Mesenchymal stem cell (in vitro differentiated cells and primary cell): ENCODE measurements around the gene LRRC4B.

Source experiments
- DNase-seq: peaks from one replicate; pipeline ENCODE4 v3.0.0-alpha.2; 2013
- H2AFZ ChIP-seq: one replicate; pipeline ENCODE4 v1.6.1; 2013; ENCODE audit warnings: low read depth, mild to moderate bottlenecking, control low read depth, inconsistent platforms, low read length, moderate library complexity
- H2AK5ac ChIP-seq: 2 replicates; pipeline ENCODE4 v1.6.1; 2013; ENCODE audit warnings: low read length, moderate library complexity, mild to moderate bottlenecking, inconsistent platforms; ENCODE audit not compliant: severe bottlenecking
- H2BK120ac ChIP-seq: one replicate; pipeline ENCODE4 v1.6.1; 2013; ENCODE audit warnings: low read depth, mild to moderate bottlenecking, inconsistent platforms, low read length, moderate library complexity
- H2BK12ac ChIP-seq, 2 experiments: one replicate each; pipeline ENCODE4 v1.6.1; 2013; ENCODE audit warnings: inconsistent platforms in 2 of 2, low read length in 2 of 2, mild to moderate bottlenecking in 2 of 2, moderate library complexity in 2 of 2, control low read depth in 1 of 2
- H2BK15ac ChIP-seq: one replicate; pipeline ENCODE4 v1.6.1; 2013; ENCODE audit warnings: mild to moderate bottlenecking, low read depth, inconsistent platforms; ENCODE audit not compliant: poor library complexity, severe bottlenecking
- H2BK5ac ChIP-seq: 2 replicates; pipeline ENCODE4 v1.6.1; 2013; ENCODE audit warnings: low read depth, mild to moderate bottlenecking, low read length, control low read depth, inconsistent platforms; ENCODE audit not compliant: poor library complexity, severe bottlenecking
- H3K14ac ChIP-seq, 2 experiments: one replicate each; pipeline ENCODE4 v1.6.1; 2013; ENCODE audit warnings: inconsistent platforms in 2 of 2, low read length in 2 of 2, control low read depth in 1 of 2, mild to moderate bottlenecking in 1 of 2, moderate library complexity in 1 of 2
- H3K18ac ChIP-seq, 2 experiments: one replicate each; pipeline ENCODE4 v1.6.1; 2013; ENCODE audit warnings: inconsistent platforms in 2 of 2, low read length in 2 of 2, control low read depth in 1 of 2, low read depth in 1 of 2, mild to moderate bottlenecking in 1 of 2
- H3K23ac ChIP-seq, 2 experiments: one replicate each; pipeline ENCODE4 v1.6.1; 2013; ENCODE audit warnings: inconsistent platforms in 2 of 2, low read length in 2 of 2, mild to moderate bottlenecking in 2 of 2, moderate library complexity in 2 of 2, control low read depth in 1 of 2
- H3K27ac ChIP-seq: 2 replicates; pipeline ENCODE4 v1.5.1; 2013; ENCODE audit warnings: mild to moderate bottlenecking, moderate library complexity, low read length, control low read depth, inconsistent platforms; ENCODE audit not compliant: poor library complexity, severe bottlenecking
- H3K27me3 ChIP-seq, 2 experiments: 2 replicates each; pipeline versions ENCODE4 v1.6.1 to v1.7.0; 2013; ENCODE audit warnings: low read length in 2 of 2, mild to moderate bottlenecking in 2 of 2, moderate library complexity in 2 of 2, control low read depth in 1 of 2, inconsistent platforms in 1 of 2; ENCODE audit not compliant: control insufficient read depth in 1 of 2, insufficient read depth in 1 of 2
- H3K36me3 ChIP-seq, 2 experiments: 2 replicates each; pipeline versions ENCODE4 v1.6.1 to v1.7.0; 2013; ENCODE audit warnings: low read length in 2 of 2, control low read depth in 1 of 2, inconsistent platforms in 1 of 2, low read depth in 1 of 2, mild to moderate bottlenecking in 1 of 2; ENCODE audit not compliant: insufficient read depth in 2 of 2, control insufficient read depth in 1 of 2
- H3K4ac ChIP-seq, 2 experiments: one replicate each; pipeline ENCODE4 v1.6.1; 2013; ENCODE audit warnings: inconsistent platforms in 2 of 2, low read length in 2 of 2, mild to moderate bottlenecking in 2 of 2, moderate library complexity in 2 of 2, control low read depth in 1 of 2, low read depth in 1 of 2
- H3K4me1 ChIP-seq: 2 replicates; pipeline ENCODE4 v1.6.1; 2013; ENCODE audit warnings: low read depth, low read length, control low read depth; ENCODE audit not compliant: control insufficient read depth, insufficient read depth
- H3K4me2 ChIP-seq: 2 replicates; pipeline ENCODE4 v1.6.1; 2013; ENCODE audit warnings: low read length, mild to moderate bottlenecking, inconsistent platforms; ENCODE audit not compliant: poor library complexity, severe bottlenecking
- H3K4me3 ChIP-seq, 2 experiments: 2 replicates each; pipeline versions ENCODE4 v1.5.1 to v1.7.0; 2013; ENCODE audit warnings: low read length in 2 of 2, mild to moderate bottlenecking in 2 of 2, control low read depth in 1 of 2, low read depth in 1 of 2; ENCODE audit not compliant: insufficient read depth in 1 of 2
- H3K79me1 ChIP-seq: replicated peaks from 2 replicates; pipeline ENCODE4 v1.6.1; 2013; ENCODE audit warnings: mild to moderate bottlenecking, control low read depth, low read length, inconsistent platforms; ENCODE audit not compliant: poor library complexity, severe bottlenecking
- H3K9ac ChIP-seq: 2 replicates; pipeline ENCODE4 v1.7.0; 2013; ENCODE audit warnings: mild to moderate bottlenecking, low read length, moderate library complexity
- H3K9me3 ChIP-seq: 2 replicates; pipeline ENCODE4 v1.7.0; 2013; ENCODE audit warnings: mild to moderate bottlenecking, low read length; ENCODE audit not compliant: control insufficient read depth
- H4K8ac ChIP-seq: one replicate; pipeline ENCODE4 v1.6.1; 2013; ENCODE audit warnings: inconsistent platforms, mild to moderate bottlenecking, low read length, moderate library complexity
- H4K91ac ChIP-seq: one replicate; pipeline ENCODE4 v1.6.1; 2013; ENCODE audit warnings: mild to moderate bottlenecking, low read length, inconsistent platforms
- WGBS: methylation state at CpG from one replicate; pipeline ENCODE4 v1.1.7; 2013; ENCODE audit warnings: mixed read lengths; 5-methylcytosine and 5-hydroxymethylcytosine counted together

The LRRC4B gene

GRCh38 chr19:50508843-50509190 lies 59.4 kb downstream of the LRRC4B start:
- Histone ChIP-seq H3K9ac (no peak overlapping the region), H2AFZ (no peak overlapping the region), H3K14ac (no peak overlapping the region), H3K4me2 (no peak overlapping the region), H4K91ac (no peak overlapping the region), H3K23ac (peak overlapping the region in 1 of 2 experiments; percentile 63), H3K4me1 (peaks cover 22% of the 10 kb centered on the region), H2AK5ac (peak overlapping the region; percentile 61), H2BK5ac (no peak overlapping the region), H3K27ac (no peak overlapping the region), H3K36me3 (peaks cover 0 to 19% of the 10 kb centered on the region in 2 experiments), H3K79me1 (peaks cover 10% of the 10 kb centered on the region), H2BK15ac (no peak overlapping the region), H3K9me3 (no peaks in the 10 kb centered on the region), H2BK12ac (no peak overlapping the region), H3K27me3 (peaks cover 0 to 4% of the 10 kb centered on the region in 2 experiments), H2BK120ac (no peak overlapping the region), H3K18ac (no peak overlapping the region), H3K4ac (no peak overlapping the region), H4K8ac (no peak overlapping the region), H3K4me3 (no peak overlapping the region)
- WGBS: 74% methylated on average over 2 of the region's 3 CpGs
- no peak for DNase-seq

DNA sequence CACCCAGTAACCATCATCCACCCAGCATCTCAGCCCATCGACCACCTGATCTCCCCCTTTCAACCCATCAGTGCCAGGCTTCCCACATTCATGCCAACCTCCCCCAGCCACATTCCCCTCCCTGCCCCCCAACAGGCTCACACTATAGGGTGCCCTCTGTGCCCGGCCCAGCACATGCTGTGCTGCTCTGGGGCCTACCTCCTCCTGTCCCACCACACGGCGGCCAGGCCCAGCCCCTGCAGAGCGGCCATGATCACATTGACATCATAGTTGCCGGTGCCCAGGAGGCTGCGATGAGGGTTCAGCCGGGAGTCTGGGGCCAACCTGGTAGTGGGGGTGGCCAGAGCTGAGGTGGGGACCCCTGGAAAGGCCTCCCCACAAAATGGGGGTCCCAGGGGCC lies 60.9 kb downstream of the LRRC4B start:
- Histone ChIP-seq H3K4me2 (no peak overlapping the region), H3K36me3 (peaks cover 0 to 19% of the 10 kb centered on the region in 2 experiments), H3K14ac (no peak overlapping the region), H2BK5ac (no peak overlapping the region), H4K8ac (no peak overlapping the region), H2BK120ac (no peak overlapping the region), H3K4me3 (no peak overlapping the region), H3K23ac (no peak overlapping the region), H2BK15ac (no peak overlapping the region), H3K4ac (no peak overlapping the region), H2AFZ (no peak overlapping the region), H3K9ac (no peak overlapping the region), H3K18ac (no peak overlapping the region), H4K91ac (no peak overlapping the region), H3K27me3 (no peaks in the 10 kb centered on the region), H2BK12ac (no peak overlapping the region), H3K27ac (no peak overlapping the region), H3K9me3 (no peaks in the 10 kb centered on the region), H3K79me1 (peaks cover 10% of the 10 kb centered on the region), H2AK5ac (no peak overlapping the region), H3K4me1 (peaks cover 22% of the 10 kb centered on the region)
- DNase-seq: no peak
- 97% methylated on average over 8 of the region's 8 CpGs for WGBS

- DNase-seq: no peak
- Histone ChIP-seq H2AK5ac (no peak overlapping the region), H3K36me3 (peaks cover 0 to 19% of the 10 kb centered on the region in 2 experiments), H3K23ac (no peak overlapping the region), H2BK120ac (no peak overlapping the region), H2BK12ac (no peak overlapping the region), H3K9ac (no peak overlapping the region), H4K91ac (no peak overlapping the region), H3K4ac (no peak overlapping the region), H3K27me3 (peaks cover 0 to under 1% of the 10 kb centered on the region in 2 experiments), H3K14ac (no peak overlapping the region), H3K18ac (no peak overlapping the region), H2BK5ac (no peak overlapping the region), H3K4me3 (no peak overlapping the region), H3K27ac (no peak overlapping the region), H3K79me1 (peaks cover 10% of the 10 kb centered on the region), H2BK15ac (no peak overlapping the region), H3K4me2 (no peak overlapping the region), H3K9me3 (no peaks in the 10 kb centered on the region), H2AFZ (no peak overlapping the region), H3K4me1 (peaks cover 22% of the 10 kb centered on the region), H4K8ac (no peak overlapping the region)
- 96% methylated on average over 7 of the region's 10 CpGs for WGBS
Measured at GRCh38 chr19:50506700-50507099, 61.5 kb downstream of the LRRC4B start.

- H2BK15ac ChIP-seq: no peak overlapping the region
- no peak overlapping the region for H3K9ac ChIP-seq
- H3K9me3 ChIP-seq: no peaks in the 10 kb centered on the region
- H3K14ac ChIP-seq: no peak overlapping the region
- H2BK120ac ChIP-seq: no peak overlapping the region
- peaks cover 19% of the 10 kb centered on the region for H3K4me1 ChIP-seq
- no peak overlapping the region for H3K4me2 ChIP-seq
- peaks cover 0 to 19% of the 10 kb centered on the region in 2 experiments for H3K36me3 ChIP-seq
- WGBS: 91% methylated on average over 21 of the region's 30 CpGs
- H3K79me1 ChIP-seq: peaks cover 10% of the 10 kb centered on the region
- H3K27me3 ChIP-seq: peaks cover 0 to 7% of the 10 kb centered on the region in 2 experiments
- H3K18ac ChIP-seq: no peak overlapping the region
- H3K23ac ChIP-seq: no peak overlapping the region
- H4K91ac ChIP-seq: no peak overlapping the region
- H2AFZ ChIP-seq: no peak overlapping the region
- no peak overlapping the region for H2BK12ac ChIP-seq
- DNase-seq: no peak
- H3K27ac ChIP-seq: no peak overlapping the region
- H2AK5ac ChIP-seq: no peak overlapping the region
- H4K8ac ChIP-seq: peak overlapping the region; percentile 41
- H3K4ac ChIP-seq: no peak overlapping the region
- no peak overlapping the region for H2BK5ac ChIP-seq
- no peak overlapping the region for H3K4me3 ChIP-seq
Measured at GRCh38 chr19:50505856-50506611, 62.2 kb downstream of the LRRC4B start.
